Panc1 (cell line): ENCODE results near the gene NPHP4.

ENCODE experiments used
- POLR2AphosphoS5 ChIP-seq: IDR thresholded peaks from 2 replicates; pipeline ENCODE4 v1.6.1; 2012; ENCODE audit warnings: mild to moderate bottlenecking, low read depth, low read length, moderate library complexity
- TCF7L2 ChIP-seq: IDR thresholded peaks from 2 replicates; pipeline ENCODE4 v1.6.1; 2011; ENCODE audit warnings: mild to moderate bottlenecking, low read depth, low read length, inconsistent platforms
- TF ChIP-seq, protein P1 (sequence below): fragments of 450-650 bp; IDR thresholded peaks from 2 replicates; pipeline ENCODE4 v1.5.1; 2017; ENCODE audit warnings: mild to moderate bottlenecking
- TF ChIP-seq, protein P2 (sequence below), 2 experiments: IDR thresholded peaks; 2 replicates each; pipeline ENCODE4 v1.6.1; 2011 to 2012; ENCODE audit warnings: low read depth in 2 of 2, control low read depth in 1 of 2, low read length in 1 of 2, mild to moderate bottlenecking in 1 of 2, moderate library complexity in 1 of 2; ENCODE audit not compliant: insufficient read depth in 1 of 2

DNA sequence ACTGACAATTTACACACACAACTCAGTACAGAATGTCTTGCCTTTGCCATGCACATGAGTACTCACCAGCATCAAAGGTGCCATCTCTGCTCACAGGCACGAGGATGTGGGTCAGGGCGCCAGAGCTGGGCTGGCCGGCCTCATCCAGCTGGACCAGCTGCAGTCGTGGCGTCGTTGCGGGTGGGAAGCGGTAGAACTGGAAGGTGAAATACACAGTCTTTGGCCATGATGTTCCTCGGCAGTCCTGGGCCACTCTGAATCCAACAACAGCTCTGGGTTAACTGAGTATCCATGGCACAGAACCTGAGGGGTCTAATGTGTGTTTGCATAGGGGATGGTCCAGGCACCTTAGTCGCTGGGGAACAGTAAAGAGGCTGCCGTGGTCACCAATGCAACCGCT, 87.7 kb downstream of the NPHP4 start:
- TF ChIP-seq, protein P1, sequence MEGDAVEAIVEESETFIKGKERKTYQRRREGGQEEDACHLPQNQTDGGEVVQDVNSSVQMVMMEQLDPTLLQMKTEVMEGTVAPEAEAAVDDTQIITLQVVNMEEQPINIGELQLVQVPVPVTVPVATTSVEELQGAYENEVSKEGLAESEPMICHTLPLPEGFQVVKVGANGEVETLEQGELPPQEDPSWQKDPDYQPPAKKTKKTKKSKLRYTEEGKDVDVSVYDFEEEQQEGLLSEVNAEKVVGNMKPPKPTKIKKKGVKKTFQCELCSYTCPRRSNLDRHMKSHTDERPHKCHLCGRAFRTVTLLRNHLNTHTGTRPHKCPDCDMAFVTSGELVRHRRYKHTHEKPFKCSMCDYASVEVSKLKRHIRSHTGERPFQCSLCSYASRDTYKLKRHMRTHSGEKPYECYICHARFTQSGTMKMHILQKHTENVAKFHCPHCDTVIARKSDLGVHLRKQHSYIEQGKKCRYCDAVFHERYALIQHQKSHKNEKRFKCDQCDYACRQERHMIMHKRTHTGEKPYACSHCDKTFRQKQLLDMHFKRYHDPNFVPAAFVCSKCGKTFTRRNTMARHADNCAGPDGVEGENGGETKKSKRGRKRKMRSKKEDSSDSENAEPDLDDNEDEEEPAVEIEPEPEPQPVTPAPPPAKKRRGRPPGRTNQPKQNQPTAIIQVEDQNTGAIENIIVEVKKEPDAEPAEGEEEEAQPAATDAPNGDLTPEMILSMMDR = no peak
- TF ChIP-seq POLR2AphosphoS5 = no peak
- TF ChIP-seq, protein P2, sequence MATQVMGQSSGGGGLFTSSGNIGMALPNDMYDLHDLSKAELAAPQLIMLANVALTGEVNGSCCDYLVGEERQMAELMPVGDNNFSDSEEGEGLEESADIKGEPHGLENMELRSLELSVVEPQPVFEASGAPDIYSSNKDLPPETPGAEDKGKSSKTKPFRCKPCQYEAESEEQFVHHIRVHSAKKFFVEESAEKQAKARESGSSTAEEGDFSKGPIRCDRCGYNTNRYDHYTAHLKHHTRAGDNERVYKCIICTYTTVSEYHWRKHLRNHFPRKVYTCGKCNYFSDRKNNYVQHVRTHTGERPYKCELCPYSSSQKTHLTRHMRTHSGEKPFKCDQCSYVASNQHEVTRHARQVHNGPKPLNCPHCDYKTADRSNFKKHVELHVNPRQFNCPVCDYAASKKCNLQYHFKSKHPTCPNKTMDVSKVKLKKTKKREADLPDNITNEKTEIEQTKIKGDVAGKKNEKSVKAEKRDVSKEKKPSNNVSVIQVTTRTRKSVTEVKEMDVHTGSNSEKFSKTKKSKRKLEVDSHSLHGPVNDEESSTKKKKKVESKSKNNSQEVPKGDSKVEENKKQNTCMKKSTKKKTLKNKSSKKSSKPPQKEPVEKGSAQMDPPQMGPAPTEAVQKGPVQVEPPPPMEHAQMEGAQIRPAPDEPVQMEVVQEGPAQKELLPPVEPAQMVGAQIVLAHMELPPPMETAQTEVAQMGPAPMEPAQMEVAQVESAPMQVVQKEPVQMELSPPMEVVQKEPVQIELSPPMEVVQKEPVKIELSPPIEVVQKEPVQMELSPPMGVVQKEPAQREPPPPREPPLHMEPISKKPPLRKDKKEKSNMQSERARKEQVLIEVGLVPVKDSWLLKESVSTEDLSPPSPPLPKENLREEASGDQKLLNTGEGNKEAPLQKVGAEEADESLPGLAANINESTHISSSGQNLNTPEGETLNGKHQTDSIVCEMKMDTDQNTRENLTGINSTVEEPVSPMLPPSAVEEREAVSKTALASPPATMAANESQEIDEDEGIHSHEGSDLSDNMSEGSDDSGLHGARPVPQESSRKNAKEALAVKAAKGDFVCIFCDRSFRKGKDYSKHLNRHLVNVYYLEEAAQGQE (IDR thresholded peaks at IDR 0.05; ENCODE audit: insufficient read depth in 1 of 2, low read depth in 2 of 2, low read length in 1 of 2) = no peak
- no peak for TF ChIP-seq TCF7L2
